NCI-H1417 treated with DMSO at 0.1 percent for 48 hours (cell line): Measurements from ENCODE around the gene ZNF384.
"Not testable (repeated sequence)": the region's sequence is repeated elsewhere in the genome, so short reads cannot be mapped to it uniquely, and the experiment has no call there.

Source experiments
- DNase-seq: peaks from one replicate; lab custom pipeline; 2025; lab: John Stamatoyannopoulos, UW

ZNF384 gene

GRCh38 chr12:6688999-6689882, at the start of gene ZNF384:
TSS of gene ZNF384 (minus strand) at chr12:6689375. CDS start at chr12:6679520, 9,855 bp downstream.
- peak; percentile 99 for DNase-seq

GRCh38 chr12:6736754-6737153, 47.6 kb upstream of the ZNF384 start:
- DNase-seq = no peak

- DNase-seq = no peak
These were observed 46.4 kb upstream of the ZNF384 start for GRCh38 chr12:6735448-6736191.

DNA sequence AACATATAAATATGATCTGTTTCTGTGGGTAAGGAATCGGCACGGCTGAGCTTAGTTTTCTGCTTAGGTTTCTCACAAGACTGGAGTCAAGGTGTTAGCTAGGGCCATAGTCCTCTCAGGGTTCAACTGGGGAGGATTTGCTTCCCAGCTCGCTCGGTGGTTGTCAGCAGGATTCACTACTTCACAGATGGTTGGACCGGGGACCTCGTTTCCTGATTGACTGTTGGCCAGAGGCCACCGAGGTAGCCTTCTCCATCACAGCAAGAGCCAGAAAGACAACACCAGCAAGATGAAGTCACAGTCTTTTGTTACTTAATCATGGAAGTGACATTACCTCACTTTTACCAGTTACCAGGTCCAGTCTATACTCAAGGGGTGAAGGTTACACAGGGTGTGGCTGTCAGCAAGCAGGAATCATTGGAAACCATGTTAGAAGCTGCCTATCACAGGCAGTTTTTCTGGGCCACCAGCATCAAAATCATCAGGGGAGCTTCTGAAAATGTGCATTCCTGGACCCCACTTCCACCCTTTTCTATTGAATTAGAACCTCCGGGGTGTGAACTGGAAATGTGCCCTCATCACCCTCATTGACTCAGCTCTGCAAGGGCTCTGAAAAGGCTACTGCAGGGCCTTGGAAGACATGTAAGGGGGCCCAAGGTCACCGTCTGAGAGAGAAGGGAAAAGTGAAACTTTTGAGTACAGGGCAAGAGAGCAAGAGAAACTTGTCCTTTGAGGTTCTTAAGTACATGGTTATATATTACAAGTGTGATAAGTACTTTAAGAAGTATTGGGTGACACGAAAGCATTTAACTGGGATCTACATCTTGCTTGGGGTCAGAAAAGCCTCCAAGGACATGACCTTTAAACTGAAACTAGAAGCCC, 45.6 kb upstream of the ZNF384 start:
- DNase-seq = no peak

GRCh38 chr12:6730169-6730568, 41.0 kb upstream of the ZNF384 start:
- DNase-seq = no peak

DNA sequence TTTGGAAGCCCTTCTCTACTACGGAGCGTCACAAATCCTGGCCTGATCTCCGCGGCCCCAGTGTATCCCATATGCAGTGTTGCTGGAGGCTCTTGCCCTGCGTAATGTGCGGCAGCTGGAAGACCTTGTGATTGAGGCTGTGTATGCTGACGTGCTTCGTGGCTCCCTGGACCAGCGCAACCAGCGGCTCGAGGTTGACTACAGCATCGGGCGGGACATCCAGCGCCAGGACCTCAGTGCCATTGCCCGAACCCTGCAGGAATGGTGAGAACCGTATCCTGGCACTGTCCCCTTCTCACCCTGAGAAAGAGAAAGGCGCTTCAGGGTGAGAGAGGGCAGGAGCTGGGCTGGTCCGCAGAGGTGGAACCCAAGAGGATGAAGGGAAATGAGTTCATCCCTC, 40.0 kb upstream of the ZNF384 start:
- DNase-seq = no peak

DNA sequence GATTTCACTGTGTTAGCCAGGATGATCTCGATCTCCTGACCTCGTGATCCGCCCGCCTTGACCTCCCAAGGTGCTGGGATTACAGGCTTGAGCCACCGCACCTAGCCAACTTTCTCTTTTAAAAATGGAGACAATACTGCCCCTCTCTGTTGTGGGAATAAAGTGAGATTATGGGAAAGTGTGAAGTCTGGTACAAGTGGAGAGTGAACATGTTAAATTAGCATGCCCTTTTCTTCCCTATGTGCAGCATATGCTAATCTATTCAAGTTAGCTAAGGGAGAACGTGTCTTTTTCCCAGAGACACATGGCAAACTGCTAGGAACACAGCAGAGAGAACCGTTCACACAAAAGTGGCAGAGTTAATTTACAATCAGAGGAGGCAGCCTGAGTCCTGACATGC, 36.2 kb upstream of the ZNF384 start:
- no peak for DNase-seq

DNA sequence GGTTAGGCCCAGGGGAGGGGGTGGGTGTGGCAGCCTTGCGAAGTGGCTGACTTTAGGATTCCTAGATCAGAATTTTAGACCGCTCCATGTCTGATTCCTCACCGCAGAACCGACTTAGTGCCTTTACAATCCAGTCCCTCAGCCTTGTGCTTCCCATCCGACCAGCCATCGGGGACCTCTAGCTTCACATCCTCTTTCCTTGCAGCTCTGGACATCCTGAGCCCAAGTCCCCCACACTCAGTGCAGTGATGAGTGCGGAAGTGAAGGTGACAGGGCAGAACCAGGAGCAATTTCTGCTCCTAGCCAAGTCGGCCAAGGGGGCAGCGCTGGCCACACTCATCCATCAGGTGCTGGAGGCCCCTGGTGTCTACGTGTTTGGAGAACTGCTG, 35.2 kb upstream of the ZNF384 start:
- DNase-seq = no peak

DNA sequence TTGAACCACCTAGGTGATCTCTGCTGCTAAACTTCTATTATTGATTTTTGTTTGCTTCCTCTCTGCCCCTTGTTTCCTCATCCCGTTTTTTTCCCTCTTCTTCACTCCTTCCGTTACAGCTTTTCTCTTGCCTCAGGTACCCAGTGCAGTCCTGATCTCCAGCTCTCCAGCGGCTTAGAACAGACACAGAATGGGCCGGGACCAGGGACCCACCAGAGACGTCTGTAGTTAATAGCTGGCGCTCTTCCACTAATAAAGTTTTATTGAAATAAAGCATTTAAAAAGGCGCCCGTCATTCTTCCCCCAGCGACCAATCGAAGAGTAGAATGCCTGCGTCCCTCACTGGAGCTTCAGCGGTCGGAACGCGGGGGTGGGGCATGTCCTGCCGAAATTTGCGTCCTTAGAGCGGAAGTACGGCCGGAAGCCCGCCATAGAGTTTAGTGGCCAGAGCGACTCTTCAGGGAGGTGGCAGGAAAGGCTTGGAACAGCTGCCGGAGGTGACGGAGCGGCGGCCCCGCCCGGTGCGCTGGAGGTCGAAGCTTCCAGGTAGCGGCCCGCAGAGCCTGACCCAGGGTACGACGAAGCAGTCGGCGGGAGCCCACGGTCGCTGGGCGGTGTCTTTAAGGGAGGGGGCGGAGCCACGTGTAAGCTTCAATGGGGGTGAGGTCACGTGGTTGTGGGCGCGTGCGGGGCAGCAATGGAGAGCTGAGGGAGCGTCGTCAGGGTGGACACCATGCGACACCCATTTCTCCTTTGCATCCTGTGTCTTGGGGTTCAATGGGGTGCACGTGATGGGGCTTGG, 34.6 kb upstream of the ZNF384 start, which contains the start of gene COPS7A:
Gene COPS7A (plus strand): TSS at position 440 of the 802 bp plus-strand sequence. CDS start 611 bp downstream, outside the sequence.
- DNase-seq = peak; percentile 99

DNA sequence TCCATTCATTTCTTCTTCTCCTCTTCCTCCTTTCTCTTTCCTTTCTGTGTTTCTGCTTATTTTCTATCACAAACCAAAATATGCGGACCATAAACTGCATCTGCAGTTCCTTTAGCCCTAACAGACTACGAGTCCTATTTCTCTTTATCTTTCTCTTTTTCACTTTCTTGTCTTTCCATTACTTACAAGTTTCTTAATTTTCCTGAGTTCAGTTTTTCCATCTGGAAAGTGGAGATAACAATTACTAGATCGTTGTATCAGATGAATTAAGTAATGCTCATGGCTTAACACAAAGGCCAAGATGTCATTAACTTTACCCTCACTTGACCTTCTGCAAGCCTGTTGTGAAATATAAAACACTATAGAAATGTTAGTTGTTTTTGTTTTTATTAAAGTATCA, 33.7 kb upstream of the ZNF384 start:
- no peak for DNase-seq

- no peak for DNase-seq
These were observed 27.8 kb upstream of the ZNF384 start for GRCh38 chr12:6716874-6717437.

DNA sequence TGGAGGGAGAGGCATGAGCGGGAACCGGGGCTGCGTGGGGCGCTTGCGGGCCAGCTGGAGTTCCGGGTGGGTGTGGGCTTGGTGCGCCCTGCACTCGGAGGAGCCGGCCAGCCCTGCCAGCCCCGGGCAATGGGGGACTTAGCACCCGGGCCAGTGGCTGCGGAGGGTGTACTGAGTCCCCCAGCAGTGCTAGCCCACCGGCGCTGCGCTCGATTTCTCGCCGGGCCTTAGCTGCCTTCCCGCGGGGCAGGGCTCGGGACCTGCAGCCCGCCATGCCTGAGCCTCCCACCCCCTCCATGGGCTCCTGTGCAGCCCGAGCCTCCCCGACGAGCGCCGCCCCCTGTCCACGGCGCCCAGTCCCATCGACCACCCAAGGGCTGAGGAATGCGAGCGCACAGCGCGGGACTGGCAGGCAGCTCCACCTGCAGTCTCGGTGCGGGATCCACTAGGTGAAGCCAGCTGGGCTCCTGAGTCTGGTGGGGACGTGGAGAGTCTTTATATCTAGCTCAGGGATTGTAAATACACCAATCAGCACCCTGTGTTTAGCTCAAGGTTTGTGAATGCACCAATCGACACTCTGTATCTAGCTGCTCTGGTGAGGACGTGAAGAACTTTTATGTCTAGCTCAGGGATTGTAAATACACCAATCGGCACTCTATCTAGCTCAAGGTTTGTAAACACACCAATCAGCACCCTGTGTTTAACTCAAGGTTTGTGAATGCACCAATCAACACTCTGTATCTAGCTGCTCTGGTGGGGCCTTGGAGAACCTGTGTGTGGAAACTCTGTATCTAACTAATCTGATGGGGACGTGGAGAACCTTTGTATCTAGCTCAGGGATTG, 27.1 kb upstream of the ZNF384 start:
- DNase-seq = not testable (repeated sequence)

DNA sequence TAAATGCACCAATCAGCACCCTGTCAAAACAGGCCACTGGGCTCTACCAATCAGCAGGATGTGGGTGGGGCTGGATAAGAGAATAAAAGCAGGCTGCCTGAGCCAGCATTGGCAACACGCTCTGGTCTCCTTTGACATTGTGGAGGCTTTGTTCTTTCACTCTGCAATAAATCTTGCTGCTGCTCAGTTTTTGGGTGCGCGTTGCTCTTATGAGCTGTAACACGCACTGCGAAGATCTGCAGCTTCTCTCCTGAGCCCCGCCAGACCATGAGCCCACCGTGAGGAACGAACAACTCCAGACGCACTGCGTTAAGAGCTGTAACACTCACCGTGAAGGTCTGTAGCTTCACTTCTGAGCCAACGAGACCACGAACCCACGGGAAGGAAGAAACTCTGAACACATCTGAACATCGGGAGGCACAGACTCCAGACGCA, 19.8 kb upstream of the ZNF384 start:
- DNase-seq = no peak

GRCh38 chr12:6708351-6708750, 19.2 kb upstream of the ZNF384 start:
- DNase-seq = not testable (repeated sequence)

DNA sequence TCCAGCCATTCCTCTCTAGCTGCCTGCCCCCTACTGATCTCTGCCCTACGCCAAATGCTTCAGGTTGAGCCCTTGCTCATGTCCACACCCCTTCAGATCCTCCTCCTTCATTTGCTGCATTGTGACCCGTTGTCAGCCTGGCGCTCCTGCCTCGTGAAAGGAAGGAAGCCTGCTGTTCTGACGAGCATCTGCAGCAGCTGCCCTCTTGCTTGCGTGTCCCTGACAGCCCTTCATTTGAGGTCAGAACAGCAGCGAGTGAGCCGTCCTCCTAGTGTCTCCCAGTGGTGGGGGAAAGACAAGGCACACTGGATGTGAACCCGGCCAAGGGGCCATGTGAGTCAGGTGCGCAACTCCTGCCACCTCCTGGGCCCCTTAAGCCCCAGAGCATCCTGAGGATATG, 14.5 kb upstream of the ZNF384 start:
- no peak for DNase-seq

GRCh38 chr12:6701078-6701768, 12.0 kb upstream of the ZNF384 start:
- no peak for DNase-seq

- DNase-seq = no peak
These were observed 11.5 kb upstream of the ZNF384 start, which contains the start of gene PIANP for GRCh38 chr12:6700646-6701051. TSS of gene PIANP (minus strand) at chr12:6700815. CDS start at chr12:6698061, 2,754 bp downstream.

- DNase-seq = no peak
These were observed 10.9 kb upstream of the ZNF384 start for GRCh38 chr12:6699989-6700645.
